ENCODE results near the gene STARD3NL.

GRCh38 chr7:38211486-38211885 is 33.4 kb downstream of the STARD3NL start:
- TF ChIP-seq EZH2 (IDR thresholded peaks at IDR 0.05; ENCODE audit: insufficient read depth, poor library complexity, severe bottlenecking) (no peak), EZH2phosphoT487 (IDR thresholded peaks at IDR 0.05; ENCODE audit: insufficient read depth, low read depth) (no peak)

Measured in GM23248 (cell line).